Memory B cell (primary cell): ENCODE results near the gene TRIM47.
"Not testable (repeated sequence)": the region's sequence is repeated elsewhere in the genome, so short reads cannot be mapped to it uniquely, and the experiment has no call there.

Experiments
- ATAC-seq: fragments of 150-1000 bp; cut with Tn5 transposase; 2 replicates; pipeline ENCODE4 v1.10.0; 2021; ENCODE audit warnings: low read depth, mild to moderate bottlenecking, moderate library complexity
- DNase-seq, 2 donors: peaks; one replicate each; pipeline ENCODE4 v3.0.0; 2022; ENCODE audit warnings: low spot score in 2 of 2
- H3K27ac Mint-ChIP-seq: one replicate; pipeline ENCODE4 v1.8.0; 2022; ENCODE audit warnings: mild to moderate bottlenecking, moderate library complexity, mixed read lengths
- H3K27me3 Mint-ChIP-seq: one replicate; pipeline ENCODE4 v1.8.0; 2022; ENCODE audit warnings: mixed read lengths
- H3K36me3 Mint-ChIP-seq: one replicate; pipeline ENCODE4 v1.8.0; 2022; ENCODE audit warnings: mild to moderate bottlenecking, mixed read lengths
- H3K4me1 Mint-ChIP-seq: one replicate; pipeline ENCODE4 v1.8.0; 2022; ENCODE audit warnings: mixed read lengths
- H3K4me3 Mint-ChIP-seq: one replicate; pipeline ENCODE4 v1.8.0; 2022; ENCODE audit warnings: mild to moderate bottlenecking, moderate library complexity, mixed read lengths
- H3K9me3 Mint-ChIP-seq: one replicate; pipeline ENCODE4 v1.8.0; 2022; ENCODE audit warnings: mixed read lengths

Gene TRIM47

DNA sequence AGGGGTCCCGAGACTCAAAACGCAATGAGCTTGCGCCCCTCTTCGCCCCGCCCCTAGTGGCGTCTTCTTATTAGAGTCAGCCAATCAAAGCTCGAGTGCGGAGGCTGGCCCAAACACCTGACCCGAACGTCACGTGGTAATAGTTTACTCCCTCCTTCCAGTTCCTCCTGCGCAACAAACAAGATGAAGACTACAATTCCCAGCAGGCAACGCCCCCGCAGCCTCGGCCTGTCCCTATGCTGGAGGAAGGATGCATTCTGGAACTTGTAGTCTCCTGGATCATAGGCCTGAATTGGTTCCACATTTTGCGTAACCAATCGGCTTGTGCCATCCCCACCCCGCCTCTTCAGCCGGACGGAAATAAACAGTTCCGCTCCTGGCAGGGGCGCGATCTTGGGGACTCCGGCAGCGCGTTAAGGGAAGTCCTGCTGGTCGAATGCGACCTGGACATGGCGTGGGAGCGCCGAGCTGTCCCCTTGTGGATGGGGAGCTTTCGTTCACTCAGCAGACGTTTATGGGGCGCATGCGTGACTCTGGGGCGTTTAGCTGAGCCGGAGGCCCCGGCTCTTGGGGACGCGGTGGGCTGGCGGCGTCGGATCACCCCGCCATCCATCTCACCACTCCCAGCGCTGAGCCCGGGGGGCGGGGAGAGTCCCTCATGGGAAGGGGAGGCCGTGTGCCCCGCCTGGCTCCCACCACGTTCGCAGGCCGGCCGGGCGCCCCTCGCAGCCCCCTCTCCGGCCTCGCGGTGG is 22.9 kb downstream of the TRIM47 start, which contains the start of gene WBP2:
Gene WBP2 (minus strand): TSS at position 26 of the 752 bp plus-strand sequence. CDS start 38 bp downstream, outside the sequence.
- H3K4me1 Mint-ChIP-seq: peaks cover 21% of the 10 kb centered on the region
- DNase-seq (peak; percentile 85 to 97), ATAC-seq (peak; percentile 80)
- no peak within 1 kb of the TSS for H3K4me3 Mint-ChIP-seq
- H3K27me3 Mint-ChIP-seq: no peaks in the 10 kb centered on the region
- H3K9me3 Mint-ChIP-seq: no peaks in the 10 kb centered on the region
- H3K27ac Mint-ChIP-seq: no peak within 1 kb of the TSS
- no peaks in the 10 kb centered on the region for H3K36me3 Mint-ChIP-seq

DNA sequence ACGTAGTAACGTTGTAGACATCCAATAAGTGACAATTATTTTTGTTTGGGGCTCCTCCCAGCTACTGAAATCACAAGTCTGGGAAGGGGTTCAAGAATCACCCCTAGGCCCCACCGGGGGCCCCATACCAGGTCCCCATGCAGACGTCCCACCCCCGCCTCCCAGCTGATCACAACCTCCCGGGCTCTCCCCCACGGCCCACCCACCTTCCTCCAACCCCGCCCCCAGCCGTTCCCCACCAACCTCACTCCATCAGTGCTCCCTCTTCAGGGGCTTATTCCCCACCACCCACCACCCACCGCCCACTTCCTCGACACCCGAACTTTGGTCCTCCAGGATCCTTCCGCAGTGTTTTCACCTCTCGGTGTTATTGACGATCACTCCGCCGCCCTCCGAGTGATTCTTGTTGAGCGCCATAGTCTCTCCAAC is 23.5 kb downstream of the TRIM47 start:
- H3K9me3 Mint-ChIP-seq: no peaks in the 10 kb centered on the region
- peaks cover 21% of the 10 kb centered on the region for H3K4me1 Mint-ChIP-seq
- no peak overlapping the region for H3K27ac Mint-ChIP-seq
- DNase-seq (no peak), ATAC-seq (peak; percentile 0)
- peaks cover under 1% of the 10 kb centered on the region for H3K36me3 Mint-ChIP-seq
- no peak overlapping the region for H3K4me3 Mint-ChIP-seq
- H3K27me3 Mint-ChIP-seq: no peaks in the 10 kb centered on the region

DNA sequence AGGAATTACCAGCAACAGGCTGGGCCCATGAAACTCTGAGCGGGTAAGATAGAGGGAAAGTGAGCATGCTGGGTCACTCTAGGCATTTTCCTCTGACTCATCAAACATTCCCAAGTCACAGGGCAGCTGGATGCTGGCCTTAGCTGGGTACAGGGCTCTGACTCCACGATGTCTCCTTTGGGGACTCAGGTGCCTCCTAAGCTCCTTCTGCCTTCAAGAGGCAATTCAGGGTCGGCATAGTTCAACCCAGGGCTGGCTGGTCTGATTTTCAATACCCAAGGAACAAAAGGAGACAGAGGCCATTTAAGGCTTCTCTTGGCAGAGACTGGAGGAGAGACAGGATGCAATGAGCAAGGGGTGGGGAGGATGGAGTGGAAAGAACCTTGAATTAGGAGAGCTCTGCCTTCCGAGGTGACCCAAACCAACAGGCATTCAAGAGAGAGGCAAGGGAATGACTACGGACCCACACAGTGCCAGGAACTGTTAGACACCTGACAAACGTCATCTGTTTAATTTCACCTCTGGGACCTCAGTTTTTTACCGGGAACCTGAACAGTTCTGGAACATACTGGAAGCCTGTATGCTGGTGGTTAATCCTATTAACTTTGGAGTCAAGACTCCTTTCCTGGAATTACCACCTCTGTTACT is 24.2 kb downstream of the TRIM47 start:
- peaks cover 5% of the 10 kb centered on the region for H3K36me3 Mint-ChIP-seq
- peaks cover 20% of the 10 kb centered on the region for H3K4me1 Mint-ChIP-seq
- no peak overlapping the region for H3K4me3 Mint-ChIP-seq
- no peaks in the 10 kb centered on the region for H3K9me3 Mint-ChIP-seq
- no peak overlapping the region for H3K27ac Mint-ChIP-seq
- ATAC-seq (no peak), DNase-seq (no peak)
- no peaks in the 10 kb centered on the region for H3K27me3 Mint-ChIP-seq

DNA sequence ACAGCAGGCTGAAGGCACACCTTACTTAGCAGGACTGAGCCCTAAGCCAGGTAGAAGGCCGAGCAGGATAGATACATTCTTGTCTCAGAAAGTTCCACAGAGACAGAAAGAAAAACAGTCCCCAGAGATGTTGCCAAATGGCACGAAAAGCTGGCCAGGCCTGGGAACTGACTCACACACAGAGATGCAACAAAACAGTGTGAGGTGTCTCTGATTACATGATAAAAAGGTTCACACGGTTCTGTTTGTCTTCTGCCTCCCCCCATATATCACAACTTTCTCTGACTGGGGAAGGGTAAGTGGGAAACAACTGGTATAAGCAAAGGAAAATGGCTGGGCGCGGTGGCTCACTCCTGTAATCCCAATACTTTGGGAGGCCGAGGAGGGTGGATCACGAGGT is 24.9 kb downstream of the TRIM47 start:
- Mint-ChIP-seq H3K4me1 (peaks cover 15% of the 10 kb centered on the region), H3K4me3 (peak overlapping the region; percentile 65)
- no peak for DNase-seq

GRCh38 chr17:75851693-75851991 is 26.7 kb downstream of the TRIM47 start:
- H3K27me3 Mint-ChIP-seq, H3K9me3 Mint-ChIP-seq, ATAC-seq, H3K4me3 Mint-ChIP-seq, DNase-seq, H3K27ac Mint-ChIP-seq: not testable (repeated sequence)
- Mint-ChIP-seq H3K4me1 (peaks cover 15% of the 10 kb centered on the region), H3K36me3 (peaks cover 12% of the 10 kb centered on the region)

More for the DNA sequence above, 24.9 kb downstream of the TRIM47 start:
- Mint-ChIP-seq H3K27ac (no peak overlapping the region), H3K27me3 (no peaks in the 10 kb centered on the region), H3K36me3 (peaks cover 6% of the 10 kb centered on the region), H3K9me3 (no peaks in the 10 kb centered on the region)
- no peak for ATAC-seq

GRCh38 chr17:75850928-75851692 is 27.3 kb downstream of the TRIM47 start:
- no peak overlapping the region for H3K4me3 Mint-ChIP-seq
- no peak overlapping the region for H3K27ac Mint-ChIP-seq
- DNase-seq: no peak
- H3K27me3 Mint-ChIP-seq: no peaks in the 10 kb centered on the region
- peaks cover 11% of the 10 kb centered on the region for H3K4me1 Mint-ChIP-seq
- no peaks in the 10 kb centered on the region for H3K9me3 Mint-ChIP-seq
- peaks cover 15% of the 10 kb centered on the region for H3K36me3 Mint-ChIP-seq
- no peak for ATAC-seq

GRCh38 chr17:75849724-75850123 is 28.7 kb downstream of the TRIM47 start:
- ATAC-seq (no peak), DNase-seq (no peak)
- Mint-ChIP-seq H3K27ac (no peak overlapping the region), H3K36me3 (peaks cover 19% of the 10 kb centered on the region), H3K4me3 (no peak overlapping the region), H3K27me3 (no peaks in the 10 kb centered on the region), H3K4me1 (peaks cover 16% of the 10 kb centered on the region), H3K9me3 (no peaks in the 10 kb centered on the region)

- ATAC-seq: no peak
- no peaks in the 10 kb centered on the region for H3K9me3 Mint-ChIP-seq
- no peaks in the 10 kb centered on the region for H3K27me3 Mint-ChIP-seq
- peaks cover 16% of the 10 kb centered on the region for H3K4me1 Mint-ChIP-seq
- H3K4me3 Mint-ChIP-seq: no peak overlapping the region
- no peak for DNase-seq
- H3K36me3 Mint-ChIP-seq: peaks cover 19% of the 10 kb centered on the region
- no peak overlapping the region for H3K27ac Mint-ChIP-seq
Measured at GRCh38 chr17:75849279-75849646, 29.1 kb downstream of the TRIM47 start.

DNA sequence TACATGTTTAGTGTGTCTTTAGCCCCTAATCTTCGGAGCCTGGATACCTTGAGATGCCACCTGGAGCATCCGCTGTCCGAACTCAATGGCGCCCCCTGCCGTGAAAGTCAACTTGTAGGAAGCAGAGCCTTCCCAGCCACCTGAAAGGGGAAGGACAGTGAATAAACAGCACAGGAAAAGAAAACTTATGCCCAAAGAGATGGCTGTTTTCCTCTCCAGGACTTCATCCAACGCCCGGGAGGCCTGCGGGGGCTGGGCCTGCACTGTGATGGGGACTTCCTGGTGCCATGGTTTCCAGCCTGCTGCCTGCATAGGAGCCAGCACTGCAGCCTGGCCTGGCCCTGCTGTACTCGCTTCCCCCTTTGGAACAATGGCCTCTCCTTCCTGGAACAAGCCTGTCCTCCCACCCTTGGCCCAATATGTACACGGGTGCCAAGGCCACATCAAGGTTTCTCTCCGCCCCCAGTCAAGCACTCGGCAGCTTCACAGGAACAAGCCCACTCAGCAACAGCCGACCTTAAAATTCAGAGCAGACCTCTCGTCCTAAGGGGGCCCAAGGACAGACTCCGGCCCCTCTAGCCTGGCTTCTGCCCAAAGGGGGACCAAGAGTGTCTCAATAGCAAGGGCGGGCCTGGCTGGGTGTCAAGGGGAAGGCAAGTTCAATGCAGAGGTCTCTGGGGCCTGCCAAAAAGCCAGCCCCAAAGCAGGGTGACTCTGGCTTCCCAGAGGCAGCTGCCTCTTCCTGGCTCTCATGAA is 29.7 kb downstream of the TRIM47 start:
- H3K4me1 Mint-ChIP-seq: peaks cover 15% of the 10 kb centered on the region
- peaks cover 19% of the 10 kb centered on the region for H3K36me3 Mint-ChIP-seq
- H3K4me3 Mint-ChIP-seq: no peak overlapping the region

GRCh38 chr17:75847614-75848522 is 30.5 kb downstream of the TRIM47 start:
- DNase-seq: no peak
- Mint-ChIP-seq H3K9me3 (no peaks in the 10 kb centered on the region), H3K27ac (no peak overlapping the region), H3K36me3 (peaks cover 19% of the 10 kb centered on the region), H3K27me3 (no peaks in the 10 kb centered on the region), H3K4me3 (no peak overlapping the region), H3K4me1 (peaks cover 17% of the 10 kb centered on the region)
- ATAC-seq: no peak

More for the DNA sequence above, 29.7 kb downstream of the TRIM47 start:
- Mint-ChIP-seq H3K27me3 (no peaks in the 10 kb centered on the region), H3K27ac (no peak overlapping the region), H3K9me3 (no peaks in the 10 kb centered on the region)
- DNase-seq (peak; percentile 76 to 79), ATAC-seq (peak; percentile 29)

GRCh38 chr17:75846692-75847613 is 31.4 kb downstream of the TRIM47 start:
- DNase-seq (no peak), ATAC-seq (no peak)
- H3K4me3 Mint-ChIP-seq: no peak overlapping the region
- peaks cover 21% of the 10 kb centered on the region for H3K36me3 Mint-ChIP-seq
- H3K27me3 Mint-ChIP-seq: no peaks in the 10 kb centered on the region
- no peaks in the 10 kb centered on the region for H3K9me3 Mint-ChIP-seq
- H3K27ac Mint-ChIP-seq: no peak overlapping the region
- peaks cover 20% of the 10 kb centered on the region for H3K4me1 Mint-ChIP-seq

- Mint-ChIP-seq H3K4me1 (peaks cover 20% of the 10 kb centered on the region), H3K27me3 (no peaks in the 10 kb centered on the region), H3K4me3 (no peak overlapping the region), H3K27ac (peak overlapping the region; percentile 80), H3K36me3 (peaks cover 21% of the 10 kb centered on the region), H3K9me3 (no peaks in the 10 kb centered on the region)
- DNase-seq (no peak), ATAC-seq (no peak)
Measured at GRCh38 chr17:75845933-75846691, 32.3 kb downstream of the TRIM47 start.
